ENCODE measurements around the gene GRID2. TPM values are rescaled to one million over a fixed set of nuclear protein-coding genes. Genes with fewer than 3 reads are reported as not detected.

Gene GRID2
- total and polyA plus RNA-seq, 11 donors, result 0.29 to 0.38 (median 0.33) TPM; not detected in 8

- no peaks in the 10 kb centered on the region for H3K36me3 ChIP-seq
- 75 to 88% (median 82%) methylated on average over 1 of the region's 1 CpG for WGBS, 4 donors
- no peak for ATAC-seq
- TF ChIP-seq POLR2A (IDR thresholded peaks at IDR 0.05), result no peak
- TF ChIP-seq CTCF (IDR thresholded peaks at IDR 0.05), result no peak
- intact Hi-C loops (cut with DNase I), result no loop called here
- no peak overlapping the region for H3K4me3 ChIP-seq
- H3K9me3 ChIP-seq, result no peaks in the 10 kb centered on the region
- DNase-seq, result no peak
- no peaks in the 10 kb centered on the region for H3K27me3 ChIP-seq
- peaks cover 0 to 4% (median 0%) of the 10 kb centered on the region in 12 donors for H3K4me1 ChIP-seq
- H3K27ac ChIP-seq, result no peak overlapping the region
Observed at GRCh38 chr4:92263575-92263974, 40.2 kb upstream of the GRID2 start.

GRCh38 chr4:92264163-92264562 lies 39.6 kb upstream of the GRID2 start:
- Histone ChIP-seq H3K9me3 (no peaks in the 10 kb centered on the region), H3K27me3 (no peaks in the 10 kb centered on the region), H3K4me3 (no peak overlapping the region), H3K27ac (no peak overlapping the region), H3K36me3 (no peaks in the 10 kb centered on the region), H3K4me1 (peaks cover 0 to 4% (median 0%) of the 10 kb centered on the region in 12 donors)
- no peak for TF ChIP-seq CTCF (IDR thresholded peaks at IDR 0.05)
- TF ChIP-seq POLR2A (IDR thresholded peaks at IDR 0.05), result no peak
- no peak for ATAC-seq
- DNase-seq, result no peak
- WGBS, 4 donors, result 83 to 91% (median 87%) methylated on average over 3 of the region's 3 CpGs
- intact Hi-C loops (cut with DNase I), result no loop called here

- WGBS, 4 donors, result 2 to 38% (median 7%) methylated on average over 1 of the region's 1 CpG
- no peaks in the 10 kb centered on the region for H3K9me3 ChIP-seq
Observed at GRCh38 chr4:92265021-92265420, 38.7 kb upstream of the GRID2 start.

GRCh38 chr4:92265798-92266197 lies 38.0 kb upstream of the GRID2 start:
- H3K4me3 ChIP-seq, result no peak overlapping the region
- no peak for TF ChIP-seq POLR2A (IDR thresholded peaks at IDR 0.05)
- no peak for TF ChIP-seq CTCF (IDR thresholded peaks at IDR 0.05)
- H3K9me3 ChIP-seq, result no peaks in the 10 kb centered on the region
- intact Hi-C loops (cut with DNase I), result no loop called here
- DNase-seq (no peak), ATAC-seq (no peak)
- no peaks in the 10 kb centered on the region for H3K36me3 ChIP-seq
- no peak overlapping the region for H3K27ac ChIP-seq
- peaks cover 0 to 4% (median 0%) of the 10 kb centered on the region in 12 donors for H3K4me1 ChIP-seq
- H3K27me3 ChIP-seq, result no peaks in the 10 kb centered on the region

More at GRCh38 chr4:92265021-92265420, 38.7 kb upstream of the GRID2 start:
- TF ChIP-seq POLR2A (IDR thresholded peaks at IDR 0.05), result no peak
- TF ChIP-seq CTCF (IDR thresholded peaks at IDR 0.05), result no peak
- no peak for ATAC-seq
- no peak for DNase-seq
- H3K4me3 ChIP-seq, result no peak overlapping the region
- H3K27me3 ChIP-seq, result no peaks in the 10 kb centered on the region
- no peaks in the 10 kb centered on the region for H3K36me3 ChIP-seq
- H3K4me1 ChIP-seq, result peaks cover 0 to 4% (median 0%) of the 10 kb centered on the region in 12 donors
- H3K27ac ChIP-seq, result no peak overlapping the region
- intact Hi-C loops (cut with DNase I), result no loop called here
